ENCODE measurements around the gene TOLLIP. TPM values are rescaled to one million over a fixed set of nuclear protein-coding genes. Genes with fewer than 3 reads are reported as not detected.
"Not testable (repeated sequence)": the region's sequence is repeated elsewhere in the genome, so short reads cannot be mapped to it uniquely, and the experiment has no call there.

The TOLLIP gene
- total RNA-seq, 1 donor from 2014 or later: 46.8 TPM

GRCh38 chr11:1260620-1261019, 48.8 kb downstream of the TOLLIP start:
- DNase-seq (ENCODE audit: missing footprints): peak; percentile 68
- intact Hi-C loops (cut with DNase I): loop anchor here (5.0 kb wide), 1 partner anchor 257 kb away; no protein-coding TSS in a partner anchor

GRCh38 chr11:1260023-1260501, 49.4 kb downstream of the TOLLIP start:
- ATAC-seq (no peak), DNase-seq (ENCODE audit: missing footprints) (peak; percentile 26)
- intact Hi-C loops (cut with DNase I): loop anchor here (5.0 kb wide), 1 partner anchor 257 kb away; no protein-coding TSS in a partner anchor

More at GRCh38 chr11:1260620-1261019, 48.8 kb downstream of the TOLLIP start:
- ATAC-seq: no peak

GRCh38 chr11:1259561-1259960, 49.9 kb downstream of the TOLLIP start:
- DNase-seq (ENCODE audit: missing footprints) (peak; percentile 64), ATAC-seq (no peak)
- intact Hi-C loops (cut with DNase I): no loop called here

GRCh38 chr11:1259076-1259461, 50.4 kb downstream of the TOLLIP start:
- peak; percentile 34 for DNase-seq (ENCODE audit: missing footprints)
- ATAC-seq: no peak
- intact Hi-C loops (cut with DNase I): no loop called here

- intact Hi-C loops (cut with DNase I): no loop called here
- DNase-seq (ENCODE audit: missing footprints) (peak; percentile 44), ATAC-seq (no peak)
Observed at GRCh38 chr11:1258401-1259075, 50.9 kb downstream of the TOLLIP start.

- intact Hi-C loops (cut with DNase I): no loop called here
Observed at GRCh38 chr11:1257916-1258315, 51.5 kb downstream of the TOLLIP start.

GRCh38 chr11:1257366-1257765, 52.1 kb downstream of the TOLLIP start:
- DNase-seq (ENCODE audit: missing footprints) (peak; percentile 60), ATAC-seq (no peak)
- intact Hi-C loops (cut with DNase I): no loop called here

More at GRCh38 chr11:1257916-1258315, 51.5 kb downstream of the TOLLIP start:
- ATAC-seq (no peak), DNase-seq (ENCODE audit: missing footprints) (peak; percentile 65)

- intact Hi-C loops (cut with DNase I): no loop called here
- no peak for ATAC-seq
- peak; percentile 42 for DNase-seq (ENCODE audit: missing footprints)
Observed at GRCh38 chr11:1256257-1257045, 53.0 kb downstream of the TOLLIP start.

- intact Hi-C loops (cut with DNase I): no loop called here
- no peak for ATAC-seq
- peak; percentile 15 for DNase-seq (ENCODE audit: missing footprints)
Observed at GRCh38 chr11:1255151-1255550, 54.3 kb downstream of the TOLLIP start.

GRCh38 chr11:1254733-1255132, 54.7 kb downstream of the TOLLIP start:
- ATAC-seq (no peak), DNase-seq (ENCODE audit: missing footprints) (peak; percentile 41)
- intact Hi-C loops (cut with DNase I): no loop called here

- ATAC-seq (no peak), DNase-seq (ENCODE audit: missing footprints) (peak; percentile 22)
- intact Hi-C loops (cut with DNase I): no loop called here
Observed at GRCh38 chr11:1254086-1254648, 55.3 kb downstream of the TOLLIP start.

GRCh38 chr11:1253103-1253485, 56.3 kb downstream of the TOLLIP start:
- intact Hi-C loops (cut with DNase I): no loop called here
- DNase-seq (ENCODE audit: missing footprints) (peak; percentile 17), ATAC-seq (no peak)

- ATAC-seq: no peak
- DNase-seq (ENCODE audit: missing footprints): peak; percentile 62
- intact Hi-C loops (cut with DNase I): no loop called here
Observed at GRCh38 chr11:1252371-1253102, 56.9 kb downstream of the TOLLIP start.

- DNase-seq (ENCODE audit: missing footprints) (peak; percentile 55), ATAC-seq (no peak)
- intact Hi-C loops (cut with DNase I): no loop called here
Observed at GRCh38 chr11:1251236-1251770, 58.1 kb downstream of the TOLLIP start.

GRCh38 chr11:1250411-1250810, 59.0 kb downstream of the TOLLIP start:
- ATAC-seq; intact Hi-C loops (cut with DNase I): not testable (repeated sequence)
- DNase-seq (ENCODE audit: missing footprints): peak; percentile 35

- DNase-seq (ENCODE audit: missing footprints); intact Hi-C loops (cut with DNase I); ATAC-seq: not testable (repeated sequence)
Observed at GRCh38 chr11:1248951-1249350, 60.5 kb downstream of the TOLLIP start.

- ATAC-seq; intact Hi-C loops (cut with DNase I): not testable (repeated sequence)
- DNase-seq (ENCODE audit: missing footprints): peak; percentile 43
Observed at GRCh38 chr11:1247026-1247425, 62.4 kb downstream of the TOLLIP start.

GRCh38 chr11:1246301-1246700, 63.1 kb downstream of the TOLLIP start:
- ATAC-seq; intact Hi-C loops (cut with DNase I): not testable (repeated sequence)

More at GRCh38 chr11:1246301-1246700, 63.1 kb downstream of the TOLLIP start:
- not testable (repeated sequence) for DNase-seq (ENCODE audit: missing footprints)
